Measurements from ENCODE around the gene ZDHHC14.
"Not testable (repeated sequence)": the region's sequence is repeated elsewhere in the genome, so short reads cannot be mapped to it uniquely, and the experiment has no call there.

The ZDHHC14 gene

DNA sequence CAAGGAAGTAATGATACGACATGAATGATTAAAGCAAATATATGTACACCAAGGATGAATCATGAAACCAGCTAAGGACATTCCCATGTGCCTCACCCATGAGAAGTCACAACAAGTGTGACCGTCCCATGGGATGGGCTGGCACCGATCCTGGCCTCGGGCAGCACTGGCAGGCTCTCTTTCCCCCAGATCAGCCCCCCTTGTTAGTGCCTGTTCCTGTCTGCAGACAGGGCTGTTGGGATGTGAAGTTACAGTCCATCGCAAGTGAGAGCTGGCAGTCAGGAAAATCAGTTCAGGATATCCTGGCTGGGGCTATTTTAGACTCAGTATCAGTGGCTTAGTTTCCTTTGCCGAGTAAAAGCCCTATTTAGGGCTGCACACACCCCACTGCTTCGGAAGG, 312.9 kb downstream of the ZDHHC14 start:
- DNase-seq (ENCODE audit: extremely low read depth, low read depth) = no peak
- no peak overlapping the region for H3K4me3 ChIP-seq (replicated peaks; ENCODE audit: low read depth, low read length)
- TF ChIP-seq, protein P1, sequence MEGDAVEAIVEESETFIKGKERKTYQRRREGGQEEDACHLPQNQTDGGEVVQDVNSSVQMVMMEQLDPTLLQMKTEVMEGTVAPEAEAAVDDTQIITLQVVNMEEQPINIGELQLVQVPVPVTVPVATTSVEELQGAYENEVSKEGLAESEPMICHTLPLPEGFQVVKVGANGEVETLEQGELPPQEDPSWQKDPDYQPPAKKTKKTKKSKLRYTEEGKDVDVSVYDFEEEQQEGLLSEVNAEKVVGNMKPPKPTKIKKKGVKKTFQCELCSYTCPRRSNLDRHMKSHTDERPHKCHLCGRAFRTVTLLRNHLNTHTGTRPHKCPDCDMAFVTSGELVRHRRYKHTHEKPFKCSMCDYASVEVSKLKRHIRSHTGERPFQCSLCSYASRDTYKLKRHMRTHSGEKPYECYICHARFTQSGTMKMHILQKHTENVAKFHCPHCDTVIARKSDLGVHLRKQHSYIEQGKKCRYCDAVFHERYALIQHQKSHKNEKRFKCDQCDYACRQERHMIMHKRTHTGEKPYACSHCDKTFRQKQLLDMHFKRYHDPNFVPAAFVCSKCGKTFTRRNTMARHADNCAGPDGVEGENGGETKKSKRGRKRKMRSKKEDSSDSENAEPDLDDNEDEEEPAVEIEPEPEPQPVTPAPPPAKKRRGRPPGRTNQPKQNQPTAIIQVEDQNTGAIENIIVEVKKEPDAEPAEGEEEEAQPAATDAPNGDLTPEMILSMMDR (IDR thresholded peaks at IDR 0.05; ENCODE audit: low read depth, low read length, missing control alignments) = no peak

- TF ChIP-seq, protein P1 (IDR thresholded peaks at IDR 0.05; ENCODE audit: low read depth, low read length, missing control alignments) = no peak
- no peak for DNase-seq (ENCODE audit: extremely low read depth, low read depth)
- no peak overlapping the region for H3K4me3 ChIP-seq (replicated peaks; ENCODE audit: low read depth, low read length)
Measured at GRCh38 chr6:157695301-157696040, 314.5 kb downstream of the ZDHHC14 start.

GRCh38 chr6:157699777-157700636, 319.0 kb downstream of the ZDHHC14 start:
- H3K4me3 ChIP-seq (replicated peaks; ENCODE audit: low read depth, low read length) = no peak overlapping the region
- DNase-seq (ENCODE audit: extremely low read depth, low read depth) = no peak
- TF ChIP-seq, protein P1 (IDR thresholded peaks at IDR 0.05; ENCODE audit: low read depth, low read length, missing control alignments) = no peak

GRCh38 chr6:157706351-157706750, 325.4 kb downstream of the ZDHHC14 start:
- DNase-seq (ENCODE audit: extremely low read depth, low read depth); H3K4me3 ChIP-seq (replicated peaks; ENCODE audit: low read depth, low read length): not testable (repeated sequence)

GRCh38 chr6:157706883-157707282, 325.9 kb downstream of the ZDHHC14 start:
- TF ChIP-seq, protein P1 (IDR thresholded peaks at IDR 0.05; ENCODE audit: low read depth, low read length, missing control alignments) = no peak
- no peak for DNase-seq (ENCODE audit: extremely low read depth, low read depth)
- no peak overlapping the region for H3K4me3 ChIP-seq (replicated peaks; ENCODE audit: low read depth, low read length)

DNA sequence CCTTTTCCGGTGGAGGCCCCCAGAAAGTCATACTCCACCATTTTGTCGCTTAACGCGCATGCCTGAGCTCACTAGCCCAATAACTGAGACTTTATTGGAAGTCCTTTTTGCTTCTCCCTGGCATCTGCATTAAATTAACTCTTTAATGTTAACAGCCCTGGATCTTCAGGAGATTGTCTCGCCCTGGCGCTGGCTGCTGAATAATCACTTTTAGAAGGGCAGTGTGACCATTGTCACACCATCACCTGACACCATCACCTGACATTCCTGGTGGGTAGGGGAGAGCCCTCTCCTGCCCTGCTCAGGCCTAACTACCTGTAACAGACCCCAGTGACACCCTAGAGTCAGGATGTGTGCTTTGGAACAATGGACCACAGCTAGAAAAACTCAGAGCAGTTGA, 326.6 kb downstream of the ZDHHC14 start:
- TF ChIP-seq, protein P1 (IDR thresholded peaks at IDR 0.05; ENCODE audit: low read depth, low read length, missing control alignments) = no peak
- no peak for DNase-seq (ENCODE audit: extremely low read depth, low read depth)
- no peak overlapping the region for H3K4me3 ChIP-seq (replicated peaks; ENCODE audit: low read depth, low read length)

DNA sequence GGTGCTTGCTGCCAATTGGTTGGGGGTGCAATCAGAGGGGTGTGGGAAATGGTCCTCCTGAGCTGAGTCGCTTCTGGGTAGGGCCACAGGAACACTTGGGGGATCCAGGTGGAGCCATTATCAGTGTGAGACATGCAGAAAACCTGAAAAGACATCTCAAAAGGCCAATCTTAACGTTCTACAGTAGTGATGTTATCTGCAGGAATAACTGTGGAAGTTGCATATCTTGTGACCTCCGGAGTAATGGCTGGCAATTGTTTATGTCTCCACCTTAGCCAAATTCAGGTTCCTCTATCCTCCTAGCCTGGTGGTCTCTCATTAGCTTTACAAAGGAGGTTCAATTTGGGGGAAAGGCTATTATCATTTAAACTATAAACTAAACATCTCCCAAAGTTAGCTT, 327.2 kb downstream of the ZDHHC14 start:
- TF ChIP-seq, protein P1 (IDR thresholded peaks at IDR 0.05; ENCODE audit: low read depth, low read length, missing control alignments) = no peak
- H3K4me3 ChIP-seq (replicated peaks; ENCODE audit: low read depth, low read length) = no peak overlapping the region

More for the DNA sequence above, 327.2 kb downstream of the ZDHHC14 start:
- no peak for DNase-seq (ENCODE audit: extremely low read depth, low read depth)

All from HFF-Myc (cell line).